GM18526 (cell line): ENCODE results near the gene INPP5F.

Experiments
- POLR2A ChIP-seq: IDR thresholded peaks from 3 replicates; pipeline ENCODE4 v1.6.1; 2011; ENCODE audit not compliant: insufficient read length; ENCODE audit errors: extremely low read depth

Gene INPP5F, protein sequence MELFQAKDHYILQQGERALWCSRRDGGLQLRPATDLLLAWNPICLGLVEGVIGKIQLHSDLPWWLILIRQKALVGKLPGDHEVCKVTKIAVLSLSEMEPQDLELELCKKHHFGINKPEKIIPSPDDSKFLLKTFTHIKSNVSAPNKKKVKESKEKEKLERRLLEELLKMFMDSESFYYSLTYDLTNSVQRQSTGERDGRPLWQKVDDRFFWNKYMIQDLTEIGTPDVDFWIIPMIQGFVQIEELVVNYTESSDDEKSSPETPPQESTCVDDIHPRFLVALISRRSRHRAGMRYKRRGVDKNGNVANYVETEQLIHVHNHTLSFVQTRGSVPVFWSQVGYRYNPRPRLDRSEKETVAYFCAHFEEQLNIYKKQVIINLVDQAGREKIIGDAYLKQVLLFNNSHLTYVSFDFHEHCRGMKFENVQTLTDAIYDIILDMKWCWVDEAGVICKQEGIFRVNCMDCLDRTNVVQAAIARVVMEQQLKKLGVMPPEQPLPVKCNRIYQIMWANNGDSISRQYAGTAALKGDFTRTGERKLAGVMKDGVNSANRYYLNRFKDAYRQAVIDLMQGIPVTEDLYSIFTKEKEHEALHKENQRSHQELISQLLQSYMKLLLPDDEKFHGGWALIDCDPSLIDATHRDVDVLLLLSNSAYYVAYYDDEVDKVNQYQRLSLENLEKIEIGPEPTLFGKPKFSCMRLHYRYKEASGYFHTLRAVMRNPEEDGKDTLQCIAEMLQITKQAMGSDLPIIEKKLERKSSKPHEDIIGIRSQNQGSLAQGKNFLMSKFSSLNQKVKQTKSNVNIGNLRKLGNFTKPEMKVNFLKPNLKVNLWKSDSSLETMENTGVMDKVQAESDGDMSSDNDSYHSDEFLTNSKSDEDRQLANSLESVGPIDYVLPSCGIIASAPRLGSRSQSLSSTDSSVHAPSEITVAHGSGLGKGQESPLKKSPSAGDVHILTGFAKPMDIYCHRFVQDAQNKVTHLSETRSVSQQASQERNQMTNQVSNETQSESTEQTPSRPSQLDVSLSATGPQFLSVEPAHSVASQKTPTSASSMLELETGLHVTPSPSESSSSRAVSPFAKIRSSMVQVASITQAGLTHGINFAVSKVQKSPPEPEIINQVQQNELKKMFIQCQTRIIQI

DNA sequence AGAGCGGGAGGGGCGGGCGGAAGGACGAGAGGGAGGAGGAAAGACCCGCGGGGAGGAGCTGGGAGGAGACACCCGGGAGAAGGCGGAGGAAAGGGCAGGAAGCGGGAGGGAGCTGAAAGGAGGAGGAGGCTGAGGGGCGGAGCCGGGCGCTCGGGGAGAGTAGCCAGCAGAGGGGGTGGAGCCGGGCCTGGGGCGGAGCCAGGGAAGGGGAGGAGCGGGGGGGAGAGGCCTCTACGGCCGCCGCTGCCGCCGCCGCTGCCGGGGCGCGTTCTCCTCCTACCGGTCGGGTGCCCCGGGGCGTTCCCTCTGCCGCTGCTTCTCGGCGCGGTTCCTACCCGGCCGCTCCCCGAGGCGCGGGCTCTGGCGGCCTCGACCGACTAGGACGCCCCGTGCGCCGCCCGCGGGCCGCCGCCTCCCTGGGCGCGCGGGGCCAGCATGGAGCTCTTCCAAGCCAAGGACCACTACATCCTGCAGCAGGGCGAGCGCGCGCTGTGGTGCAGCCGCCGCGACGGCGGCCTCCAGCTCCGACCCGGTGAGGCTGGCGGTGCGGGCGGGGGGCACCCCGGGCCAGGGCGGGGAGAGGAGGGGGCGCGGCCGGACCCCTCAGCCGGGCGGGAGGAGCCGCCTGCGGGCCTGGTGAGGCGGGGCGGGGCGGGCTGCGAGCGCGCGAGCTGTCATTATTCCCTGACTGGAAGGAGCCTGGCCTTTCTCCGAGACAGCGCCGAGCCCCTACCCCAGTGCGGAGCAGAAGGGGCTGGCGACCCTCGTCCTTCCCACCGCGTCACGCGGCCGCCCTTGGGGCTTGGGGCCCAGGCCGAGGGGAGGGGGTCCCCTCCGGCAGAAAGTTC is at the start of gene INPP5F:
INPP5F (plus strand) TSS at position 223 of the 848 bp plus-strand sequence; CDS start at position 436, 213 bp downstream.
- no peak for TF ChIP-seq POLR2A

DNA sequence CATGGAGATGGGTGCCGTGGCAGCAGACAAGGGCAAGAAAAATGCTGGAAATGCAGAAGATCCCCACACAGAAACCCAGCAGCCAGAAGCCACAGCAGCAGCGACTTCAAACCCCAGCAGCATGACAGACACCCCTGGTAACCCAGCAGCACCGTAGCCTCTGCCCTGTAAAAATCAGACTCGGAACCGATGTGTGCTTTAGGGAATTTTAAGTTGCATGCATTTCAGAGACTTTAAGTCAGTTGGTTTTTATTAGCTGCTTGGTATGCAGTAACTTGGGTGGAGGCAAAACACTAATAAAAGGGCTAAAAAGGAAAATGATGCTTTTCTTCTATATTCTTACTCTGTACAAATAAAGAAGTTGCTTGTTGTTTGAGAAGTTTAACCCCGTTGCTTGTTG is 48.7 kb upstream of the INPP5F start:
- TF ChIP-seq POLR2A = no peak

DNA sequence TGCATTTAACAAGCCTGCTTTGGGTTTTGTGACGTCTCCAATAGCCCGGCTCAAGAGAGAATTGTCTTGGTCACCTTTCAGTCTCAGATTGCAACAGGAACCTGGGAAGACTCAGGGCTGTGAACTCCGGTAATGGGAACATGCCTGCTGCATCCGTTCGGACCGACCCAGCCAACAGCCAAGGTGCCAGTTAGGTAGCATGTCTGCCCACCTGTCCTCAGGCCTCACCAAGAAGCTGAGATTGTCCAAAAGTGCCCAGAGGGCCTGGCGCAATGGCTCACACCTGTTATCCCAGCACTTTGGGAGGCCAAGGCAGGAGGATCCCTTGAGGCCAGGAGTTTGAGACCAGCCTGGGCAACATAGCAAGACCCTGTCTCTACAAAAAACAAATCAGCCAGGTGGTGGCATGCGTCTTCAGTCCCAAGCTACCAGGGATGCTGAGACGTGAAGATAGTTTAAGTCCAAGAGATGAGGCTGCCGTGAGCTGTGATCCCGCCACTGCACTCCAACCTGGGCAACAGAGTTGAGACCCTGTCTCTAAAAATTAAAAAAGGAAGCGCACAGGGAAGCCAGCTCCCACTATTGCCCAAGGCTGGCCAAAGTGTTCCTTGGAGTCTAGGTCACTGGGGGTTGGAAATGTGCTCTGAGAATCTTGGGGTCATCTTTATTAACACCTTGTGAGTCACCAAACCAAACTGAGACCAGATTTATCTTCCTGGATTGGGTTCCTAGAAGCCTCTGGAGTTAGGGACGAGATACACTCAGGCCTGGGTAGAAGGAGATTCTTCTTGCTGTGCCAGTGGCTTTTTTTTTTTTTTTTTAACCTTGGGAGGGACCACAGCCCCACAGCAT is 47.7 kb upstream of the INPP5F start:
- TF ChIP-seq POLR2A = no peak

DNA sequence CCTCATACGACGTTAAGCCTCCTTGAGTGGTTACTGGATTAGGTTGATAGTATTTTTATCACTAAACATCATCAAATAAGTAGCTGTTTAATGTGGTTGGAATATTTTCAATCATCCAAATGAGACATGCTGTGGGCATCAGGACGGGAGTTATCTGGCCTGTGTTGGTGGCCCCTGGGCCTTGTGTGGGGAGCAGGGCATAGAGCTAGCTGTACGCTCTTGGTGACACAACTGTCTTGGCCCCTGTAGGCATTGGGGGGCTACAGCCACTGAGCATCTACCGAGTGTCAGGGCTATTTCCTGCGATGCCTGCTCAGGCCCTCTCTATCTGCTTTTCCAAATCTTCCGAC is 46.4 kb upstream of the INPP5F start:
- TF ChIP-seq POLR2A = no peak

DNA sequence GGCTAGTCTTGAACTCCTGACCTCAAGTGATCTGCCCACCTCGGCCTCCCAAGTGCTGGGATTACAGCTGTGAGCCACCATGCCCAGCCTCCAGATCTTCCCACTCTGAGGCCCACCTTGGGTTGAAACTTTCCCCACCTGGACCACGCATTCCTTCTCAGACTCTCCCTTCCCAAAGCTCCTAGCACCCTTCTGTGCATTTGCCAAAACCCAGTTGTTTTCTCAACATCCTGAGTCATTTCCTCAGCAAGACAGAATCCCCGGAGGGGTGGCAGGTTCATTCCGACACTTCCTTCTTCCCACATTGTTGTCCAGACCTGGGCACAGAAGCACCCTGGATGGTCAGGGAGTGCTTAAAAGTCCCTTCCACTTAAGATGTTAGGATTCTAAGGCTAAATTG is 45.8 kb upstream of the INPP5F start:
- no peak for TF ChIP-seq POLR2A

DNA sequence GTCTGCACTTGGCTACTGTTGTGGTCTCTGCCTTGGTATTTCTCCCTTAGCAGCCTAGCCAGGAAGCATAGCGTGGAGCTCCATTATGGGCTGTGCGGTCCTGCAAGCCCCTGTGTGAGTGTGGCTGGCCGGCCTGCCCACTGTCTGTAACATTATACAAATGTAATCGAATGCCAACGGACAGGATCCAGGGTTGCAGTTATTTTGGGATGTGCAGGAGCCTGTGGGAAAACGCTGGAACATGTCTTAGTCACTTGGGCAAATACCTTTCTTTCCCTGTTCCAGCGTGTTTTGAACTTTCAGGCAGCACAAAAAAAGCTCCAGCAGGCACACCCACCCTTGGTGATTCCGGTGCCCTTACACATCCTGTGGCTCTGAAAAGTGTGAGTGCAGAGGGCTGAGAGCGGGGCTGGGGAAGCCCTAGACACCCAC is 45.2 kb upstream of the INPP5F start:
- no peak for TF ChIP-seq POLR2A

DNA sequence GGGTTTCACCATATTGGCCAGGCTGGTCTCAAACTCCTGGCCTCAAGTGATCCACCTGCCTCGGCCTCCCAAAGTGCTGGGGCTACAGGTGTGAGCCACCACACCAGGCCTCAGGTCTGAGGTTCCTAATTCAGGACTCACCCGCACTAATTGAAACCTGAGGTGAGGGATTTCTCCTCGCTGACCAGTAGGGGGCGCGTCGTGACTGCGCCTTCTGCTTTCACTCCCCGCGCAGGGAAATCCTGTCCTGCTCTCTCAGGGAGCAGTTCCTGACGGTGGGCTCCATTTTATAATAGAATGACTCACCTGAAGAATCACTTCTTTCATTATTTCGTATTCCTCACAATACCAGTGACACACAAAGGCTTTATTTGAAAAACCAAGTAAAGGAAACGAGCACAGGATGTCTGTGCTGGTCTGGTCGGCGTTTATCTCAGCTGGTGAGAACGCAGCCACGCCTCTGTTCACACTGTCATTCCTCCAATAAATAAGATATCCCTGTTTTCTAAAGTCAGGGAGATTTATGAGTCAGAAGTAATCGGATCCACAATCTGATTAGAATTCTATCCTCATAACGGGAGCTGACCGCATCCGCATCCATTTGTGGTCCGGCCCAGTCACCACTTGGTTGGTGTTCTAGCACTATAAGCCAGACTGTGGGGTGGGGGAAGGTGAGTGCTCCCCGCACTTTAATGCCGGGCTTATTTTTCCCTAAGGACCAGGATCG is 39.2 kb upstream of the INPP5F start:
- TF ChIP-seq POLR2A = no peak

DNA sequence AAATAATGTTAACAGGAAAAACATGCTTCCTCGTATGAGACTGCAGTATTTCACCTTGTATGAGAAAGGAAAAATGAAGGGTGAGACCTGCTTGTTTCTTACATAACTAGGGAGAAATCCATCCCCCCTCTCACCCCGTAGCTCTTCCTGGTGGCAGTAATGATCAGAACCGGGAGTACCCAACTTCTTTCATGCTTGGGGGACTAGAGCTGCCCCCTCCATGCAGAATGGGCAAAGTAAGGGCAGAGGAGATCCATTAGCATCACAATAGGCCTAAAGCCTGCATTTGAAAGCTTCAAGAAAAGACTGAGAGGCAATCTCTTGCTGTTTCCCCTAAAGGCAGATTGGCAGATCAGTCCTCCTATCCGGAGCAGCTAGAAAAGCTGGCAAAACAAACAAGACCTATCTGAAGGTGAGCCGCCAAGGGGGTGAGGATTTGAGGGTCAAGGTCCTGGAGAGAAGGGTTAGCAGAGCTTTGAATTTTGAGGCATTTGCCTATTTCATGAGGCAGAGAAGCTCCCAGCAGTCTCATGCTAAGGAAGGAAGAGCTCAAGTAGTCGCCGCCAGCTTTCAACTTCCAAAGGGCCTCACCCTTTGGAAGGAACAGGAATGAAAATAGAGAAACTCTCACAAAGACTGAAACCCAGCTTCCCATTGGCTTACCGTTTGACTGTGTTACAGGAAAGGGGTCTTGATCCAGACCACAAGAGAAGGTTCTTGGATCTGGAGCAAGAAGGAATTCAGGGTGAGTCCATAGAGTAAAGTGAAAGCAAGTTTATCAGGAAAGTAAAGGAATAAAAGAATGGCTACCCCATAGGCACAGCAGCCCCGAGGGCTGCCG is 38.4 kb upstream of the INPP5F start:
- TF ChIP-seq POLR2A = no peak

DNA sequence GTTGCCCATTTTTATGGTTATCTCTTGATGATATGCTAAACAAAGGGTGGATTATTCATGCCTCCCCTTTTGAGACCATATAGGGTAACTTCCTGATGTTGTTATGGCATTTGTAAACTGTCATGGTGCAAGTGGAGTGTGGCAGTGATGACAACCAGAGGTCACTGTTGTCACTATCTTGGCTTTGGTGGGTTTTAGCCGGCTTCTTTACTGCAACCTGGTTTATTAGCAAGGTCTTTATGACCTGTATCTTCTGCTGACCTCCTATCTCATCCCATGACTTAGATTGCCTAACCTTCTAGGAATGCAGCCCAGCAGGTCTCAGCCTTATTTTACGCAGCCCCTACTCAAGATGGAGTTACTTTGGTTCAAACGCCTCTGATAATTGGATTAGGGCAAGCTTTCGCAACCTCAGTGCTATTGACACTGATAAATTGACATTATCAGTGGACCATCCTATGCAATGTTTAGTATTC is 37.8 kb upstream of the INPP5F start:
- TF ChIP-seq POLR2A = no peak

DNA sequence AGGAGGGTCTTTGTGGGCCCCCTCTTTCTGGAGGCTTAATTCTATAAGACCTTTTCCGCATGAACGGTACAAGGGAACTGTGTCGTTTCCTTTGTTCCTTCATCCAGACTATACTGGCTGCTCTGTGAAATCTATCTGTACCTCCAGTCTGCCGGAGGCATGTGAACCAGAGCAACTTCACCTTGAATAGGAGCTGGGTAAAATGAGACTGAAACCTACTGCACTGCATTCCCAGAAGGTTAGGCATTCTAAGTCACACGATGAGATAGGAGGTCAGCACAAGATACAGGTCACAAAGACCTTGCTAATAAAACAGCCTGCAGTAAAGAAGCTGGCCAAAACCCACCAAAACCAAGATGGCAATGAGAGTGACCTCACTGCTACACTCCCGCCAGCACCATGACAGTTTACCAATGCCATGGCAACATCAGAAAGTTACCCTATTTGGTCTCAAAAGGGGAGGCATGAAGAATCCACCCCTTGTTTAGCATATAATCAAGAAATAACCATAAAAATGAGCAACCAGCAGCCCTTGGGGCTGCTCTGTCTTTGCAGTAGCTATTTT is 36.8 kb upstream of the INPP5F start:
- TF ChIP-seq POLR2A = no peak

DNA sequence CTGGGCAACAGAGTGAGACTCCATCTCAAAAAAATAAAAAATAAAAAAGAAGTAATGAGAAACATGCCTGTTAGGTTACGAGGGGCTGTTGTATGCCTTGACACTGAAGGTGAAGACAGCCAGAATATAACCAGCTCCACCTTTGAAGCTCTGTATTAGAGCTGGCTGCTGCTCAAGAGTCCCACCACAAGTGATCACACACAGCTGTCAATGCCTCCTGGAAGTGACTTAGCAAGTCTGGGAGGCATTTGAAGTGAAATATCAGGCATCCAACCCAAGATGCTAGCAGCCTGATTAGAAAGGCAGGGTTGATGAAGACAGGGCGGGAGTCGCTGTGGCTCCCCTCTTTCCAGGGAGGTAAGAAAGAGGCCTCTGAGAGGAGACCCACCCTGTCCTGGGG is 34.1 kb upstream of the INPP5F start:
- no peak for TF ChIP-seq POLR2A
